Mesothelial cell of epicardium (in vitro differentiated cells): ENCODE results near the gene PTPRN2. TPM values are rescaled to one million over a fixed set of nuclear protein-coding genes. Genes with fewer than 3 reads are reported as not detected.

Experiments used
- DNase-seq, 2 experiments: peaks; one replicate each; pipeline ENCODE4 v3.0.0; 2021; ENCODE audit warnings: low spot score in 2 of 2; ENCODE audit not compliant: unreplicated experiment in 2 of 2
- H3K27ac Mint-ChIP-seq: 2 replicates; pipeline ENCODE4 v1.8.0; 2021; ENCODE audit warnings: mixed read lengths
- H3K27me3 Mint-ChIP-seq: 2 replicates; pipeline ENCODE4 v1.8.0; 2021; ENCODE audit warnings: low read depth, mixed read lengths
- H3K36me3 Mint-ChIP-seq: 2 replicates; pipeline ENCODE4 v1.8.0; 2021; ENCODE audit warnings: mixed read lengths
- H3K4me1 Mint-ChIP-seq: 2 replicates; pipeline ENCODE4 v1.8.0; 2021; ENCODE audit warnings: mixed read lengths
- H3K4me3 Mint-ChIP-seq: 2 replicates; pipeline ENCODE4 v1.8.0; 2021; ENCODE audit warnings: mild to moderate bottlenecking, moderate library complexity, mixed read lengths
- H3K9me3 Mint-ChIP-seq: 2 replicates; pipeline ENCODE4 v1.8.0; 2021; ENCODE audit warnings: mixed read lengths
- total RNA-seq: library from RNA; stranded (reverse); gene quantifications from 3 replicates; pipeline ENCODE4 v1.2.1, GENCODE V29; 2021
- TF ChIP-seq, protein P1 (sequence below): fragments of 200-600 bp; sonication (generic); IDR thresholded peaks from one replicate; pipeline ENCODE4 v1.5.0; 2021; ENCODE audit warnings: antibody characterized with exemption; ENCODE audit not compliant: unreplicated experiment

The PTPRN2 gene
- total RNA-seq, 1 donor from 2014 or later, result 2.2 TPM

DNA sequence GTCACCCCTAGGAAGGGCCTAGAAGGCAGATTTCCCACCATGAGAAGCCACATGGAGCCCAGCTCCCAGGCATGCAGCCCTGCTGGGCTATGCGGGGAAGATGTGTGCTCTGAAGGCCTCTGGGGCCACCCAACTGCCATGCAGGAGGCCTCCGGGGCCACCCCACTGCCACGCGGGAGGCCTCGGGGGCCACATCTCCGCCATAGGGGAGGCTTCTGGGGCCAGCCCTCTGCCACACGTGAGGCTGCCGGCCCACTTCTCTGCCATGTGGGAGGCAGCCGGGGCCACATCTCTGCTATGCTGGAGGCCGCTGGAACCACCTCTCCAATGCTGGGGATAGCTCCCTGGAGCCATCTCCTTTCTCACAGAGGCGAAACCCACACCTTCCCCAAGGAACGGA, 799.0 kb downstream of the PTPRN2 start:
- Mint-ChIP-seq H3K36me3 (no peaks in the 10 kb centered on the region), H3K9me3 (no peaks in the 10 kb centered on the region), H3K4me3 (no peak overlapping the region), H3K27ac (no peak overlapping the region), H3K27me3 (peaks cover 7% of the 10 kb centered on the region), H3K4me1 (no peaks in the 10 kb centered on the region)
- TF ChIP-seq, protein P1, sequence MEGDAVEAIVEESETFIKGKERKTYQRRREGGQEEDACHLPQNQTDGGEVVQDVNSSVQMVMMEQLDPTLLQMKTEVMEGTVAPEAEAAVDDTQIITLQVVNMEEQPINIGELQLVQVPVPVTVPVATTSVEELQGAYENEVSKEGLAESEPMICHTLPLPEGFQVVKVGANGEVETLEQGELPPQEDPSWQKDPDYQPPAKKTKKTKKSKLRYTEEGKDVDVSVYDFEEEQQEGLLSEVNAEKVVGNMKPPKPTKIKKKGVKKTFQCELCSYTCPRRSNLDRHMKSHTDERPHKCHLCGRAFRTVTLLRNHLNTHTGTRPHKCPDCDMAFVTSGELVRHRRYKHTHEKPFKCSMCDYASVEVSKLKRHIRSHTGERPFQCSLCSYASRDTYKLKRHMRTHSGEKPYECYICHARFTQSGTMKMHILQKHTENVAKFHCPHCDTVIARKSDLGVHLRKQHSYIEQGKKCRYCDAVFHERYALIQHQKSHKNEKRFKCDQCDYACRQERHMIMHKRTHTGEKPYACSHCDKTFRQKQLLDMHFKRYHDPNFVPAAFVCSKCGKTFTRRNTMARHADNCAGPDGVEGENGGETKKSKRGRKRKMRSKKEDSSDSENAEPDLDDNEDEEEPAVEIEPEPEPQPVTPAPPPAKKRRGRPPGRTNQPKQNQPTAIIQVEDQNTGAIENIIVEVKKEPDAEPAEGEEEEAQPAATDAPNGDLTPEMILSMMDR, result no peak
- no peak for DNase-seq

DNA sequence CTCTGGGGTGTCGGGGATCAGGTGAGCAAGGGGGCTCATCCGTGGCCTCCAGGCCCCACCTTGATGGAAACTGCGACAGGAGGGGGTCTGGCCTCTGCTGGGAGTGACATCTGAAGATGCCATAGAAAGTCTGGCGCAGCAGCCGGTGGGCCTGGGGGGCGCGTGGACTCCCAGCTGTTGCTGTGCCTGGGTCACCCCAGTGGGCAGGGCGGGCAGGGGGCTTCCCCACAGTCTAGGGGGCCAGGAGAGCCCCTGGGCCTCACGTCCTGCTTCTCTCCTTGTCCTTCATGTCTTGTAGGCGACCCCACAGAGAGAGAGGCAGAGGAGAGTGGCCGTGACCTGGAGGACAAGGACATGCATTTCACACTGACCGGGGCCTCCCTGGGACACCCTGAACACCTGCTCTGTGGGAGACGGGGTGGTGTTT, 800.3 kb downstream of the PTPRN2 start:
- no peak for DNase-seq
- Mint-ChIP-seq H3K27ac (no peak overlapping the region), H3K9me3 (no peaks in the 10 kb centered on the region), H3K4me3 (no peak overlapping the region), H3K4me1 (no peaks in the 10 kb centered on the region), H3K27me3 (peaks cover 10% of the 10 kb centered on the region), H3K36me3 (no peaks in the 10 kb centered on the region)
- TF ChIP-seq, protein P1, result no peak

DNA sequence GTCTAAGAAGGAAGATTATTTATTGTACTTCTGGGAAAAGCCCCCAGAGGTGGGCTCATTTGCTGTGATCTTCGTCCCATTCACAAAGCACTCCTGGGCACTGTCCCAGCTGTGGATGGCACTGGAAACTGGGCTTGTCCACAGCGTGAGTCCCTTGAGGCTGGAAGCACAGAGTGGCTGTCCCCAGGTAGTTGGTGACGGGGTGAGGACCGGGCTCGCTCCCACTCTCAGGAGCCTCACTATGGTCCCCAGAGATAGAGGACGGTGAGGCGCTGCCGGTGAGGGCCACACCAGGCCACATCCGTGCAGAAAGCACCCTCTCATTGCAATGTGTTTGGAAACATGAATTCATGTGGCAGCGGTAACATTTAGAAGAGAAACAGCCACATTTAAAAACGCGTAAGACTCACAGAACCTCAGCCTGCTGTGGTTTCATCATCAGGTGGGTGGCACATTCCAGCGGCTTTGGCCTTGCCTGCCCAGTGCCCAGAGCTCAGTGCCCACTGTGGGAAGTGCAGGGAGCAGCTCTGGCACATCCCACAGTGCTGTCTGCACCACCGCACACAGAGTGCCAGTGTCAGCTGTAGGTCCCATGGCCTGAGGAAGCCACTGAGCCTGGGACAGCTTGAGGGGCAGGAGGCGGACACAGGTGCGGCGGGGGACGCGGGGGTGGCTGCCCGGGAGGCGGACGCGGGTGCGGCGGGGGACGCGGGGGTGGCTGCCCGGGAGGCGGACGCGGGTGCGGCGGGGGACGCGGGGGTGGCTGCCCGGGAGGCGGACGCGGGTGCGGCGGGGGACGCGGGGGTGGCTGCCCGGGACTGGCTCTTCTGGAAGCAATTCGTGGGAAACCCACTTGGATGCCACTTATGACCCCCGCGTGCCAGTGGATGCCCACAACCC, 801.0 kb downstream of the PTPRN2 start:
- TF ChIP-seq, protein P1, result no peak

DNA sequence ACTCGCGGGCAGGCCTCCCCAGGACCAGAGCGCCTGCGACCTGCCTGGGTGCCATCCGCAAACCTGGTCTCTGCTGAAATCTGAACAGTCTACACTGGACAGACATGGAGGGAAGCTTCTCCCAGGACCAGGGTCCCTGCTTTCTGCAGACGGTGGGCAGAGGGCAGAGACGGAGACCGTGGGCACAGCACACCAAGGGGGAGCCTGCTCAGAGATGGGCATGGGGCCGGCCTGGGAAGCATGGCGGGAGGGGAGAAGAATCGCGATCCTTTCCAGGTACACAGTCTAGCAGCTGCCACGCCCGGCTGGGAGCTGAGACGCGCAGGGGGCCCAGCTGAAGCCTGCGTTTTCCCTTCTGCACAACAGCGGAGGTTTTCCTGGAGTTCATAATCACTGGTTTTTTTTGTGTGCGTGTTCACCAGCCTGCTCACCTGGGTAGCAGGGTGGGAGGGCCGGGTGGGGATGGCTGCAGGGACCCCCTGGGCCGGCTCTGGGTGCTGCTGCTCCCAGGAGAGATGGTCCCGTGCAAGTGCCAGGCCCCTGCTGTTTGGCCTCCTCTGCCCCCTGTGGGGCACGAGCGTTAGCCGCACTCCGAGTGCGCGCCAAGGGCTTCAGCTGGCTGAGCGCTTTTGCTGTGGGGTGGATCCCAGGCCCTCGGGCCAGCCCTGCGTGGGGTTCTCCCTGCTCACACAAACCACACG, 802.0 kb downstream of the PTPRN2 start:
- Mint-ChIP-seq H3K36me3 (no peaks in the 10 kb centered on the region), H3K9me3 (no peaks in the 10 kb centered on the region), H3K4me3 (no peak overlapping the region), H3K4me1 (no peaks in the 10 kb centered on the region), H3K27ac (no peak overlapping the region), H3K27me3 (peaks cover 9% of the 10 kb centered on the region)
- DNase-seq, result no peak
- TF ChIP-seq, protein P1, result no peak

More for the DNA sequence above, 801.0 kb downstream of the PTPRN2 start:
- Mint-ChIP-seq H3K9me3 (no peaks in the 10 kb centered on the region), H3K36me3 (no peaks in the 10 kb centered on the region), H3K4me1 (no peaks in the 10 kb centered on the region), H3K27ac (no peak overlapping the region), H3K27me3 (peaks cover 11% of the 10 kb centered on the region), H3K4me3 (no peak overlapping the region)
- DNase-seq, result no peak

DNA sequence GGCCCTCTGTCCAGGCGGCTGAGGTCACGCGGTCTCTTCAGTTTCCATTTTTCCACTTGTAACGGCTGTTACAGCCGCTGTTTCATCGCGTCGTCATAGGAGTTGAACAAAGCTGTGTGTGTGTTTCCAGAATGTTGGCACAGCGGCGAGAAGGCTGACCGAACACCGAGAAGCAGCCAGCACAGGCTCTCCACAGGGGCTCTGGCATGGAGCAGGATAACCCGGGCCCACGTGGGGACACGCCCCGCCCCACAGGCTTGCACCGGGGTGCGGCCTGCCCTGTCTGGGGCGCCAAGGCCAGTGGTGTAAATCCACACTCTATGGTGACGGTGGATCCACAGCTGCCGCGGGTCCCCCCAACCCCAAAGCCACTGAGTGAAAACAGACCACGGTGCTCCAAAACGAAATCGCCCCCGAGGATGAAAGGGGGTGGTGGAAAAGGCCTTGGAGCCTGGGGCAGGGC, 802.6 kb downstream of the PTPRN2 start:
- Mint-ChIP-seq H3K4me3 (no peak overlapping the region), H3K9me3 (no peaks in the 10 kb centered on the region), H3K27me3 (peaks cover 9% of the 10 kb centered on the region), H3K27ac (no peak overlapping the region), H3K36me3 (no peaks in the 10 kb centered on the region), H3K4me1 (no peaks in the 10 kb centered on the region)
- DNase-seq, result no peak
- TF ChIP-seq, protein P1, result no peak
